GM10248 (cell line): ENCODE measurements around the gene SH3RF1.

Source experiments
- CTCF ChIA-PET: fragments of 300-600 bp; sonication (Branson Sonifier 250); formaldehyde crosslinking; extraction: SDS; loops from one replicate; lab custom pipeline; 2021; ENCODE audit warnings: antibody characterized with exemption; lab: Yijun Ruan, JAX
- POLR2A ChIA-PET: fragments of 350-650 bp; sonication (Branson Sonifier 250); formaldehyde crosslinking; extraction: SDS; loops from one replicate; lab custom pipeline; 2020; ENCODE audit warnings: antibody characterized with exemption; lab: Yijun Ruan, JAX
- DNase-seq: peaks from one replicate; pipeline ENCODE4 v3.0.0; 2012; ENCODE audit errors: extremely low spot score
- TF ChIP-seq, protein P1 (sequence below): IDR thresholded peaks from 2 replicates; pipeline ENCODE4 v1.5.1; 2012; ENCODE audit warnings: mild to moderate bottlenecking, low read depth; ENCODE audit errors: extremely low read depth, missing control alignments, control extremely low read depth

The SH3RF1 gene

DNA sequence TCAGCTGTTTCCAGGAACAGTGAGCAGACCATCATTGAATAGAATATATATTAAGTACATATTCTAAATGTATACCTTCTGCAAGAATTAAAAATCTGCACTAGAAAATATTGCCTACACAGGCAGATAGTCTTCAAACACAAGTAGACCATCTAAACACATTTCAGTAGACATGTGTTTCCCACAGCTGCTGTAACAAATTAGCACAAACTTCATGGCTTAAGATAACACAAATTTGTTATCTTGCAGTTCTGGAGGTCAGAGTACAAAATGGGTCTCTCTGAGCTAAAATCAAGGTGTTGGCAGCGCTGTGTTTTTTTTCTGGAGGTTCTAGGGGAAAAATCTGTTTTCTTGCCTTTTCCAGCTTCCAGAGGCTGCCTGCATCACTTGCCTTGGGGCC lies 42.7 kb downstream of the SH3RF1 start:
- ChIA-PET POLR2A (no interaction called here), CTCF (interaction anchor here (1.0 to 1.2 kb wide), 3 partner anchors 10 to 17 kb away, joined by 3 to 5 read pairs (median 3); no protein-coding TSS in a partner anchor)
- no peak for DNase-seq
- TF ChIP-seq, protein P1, sequence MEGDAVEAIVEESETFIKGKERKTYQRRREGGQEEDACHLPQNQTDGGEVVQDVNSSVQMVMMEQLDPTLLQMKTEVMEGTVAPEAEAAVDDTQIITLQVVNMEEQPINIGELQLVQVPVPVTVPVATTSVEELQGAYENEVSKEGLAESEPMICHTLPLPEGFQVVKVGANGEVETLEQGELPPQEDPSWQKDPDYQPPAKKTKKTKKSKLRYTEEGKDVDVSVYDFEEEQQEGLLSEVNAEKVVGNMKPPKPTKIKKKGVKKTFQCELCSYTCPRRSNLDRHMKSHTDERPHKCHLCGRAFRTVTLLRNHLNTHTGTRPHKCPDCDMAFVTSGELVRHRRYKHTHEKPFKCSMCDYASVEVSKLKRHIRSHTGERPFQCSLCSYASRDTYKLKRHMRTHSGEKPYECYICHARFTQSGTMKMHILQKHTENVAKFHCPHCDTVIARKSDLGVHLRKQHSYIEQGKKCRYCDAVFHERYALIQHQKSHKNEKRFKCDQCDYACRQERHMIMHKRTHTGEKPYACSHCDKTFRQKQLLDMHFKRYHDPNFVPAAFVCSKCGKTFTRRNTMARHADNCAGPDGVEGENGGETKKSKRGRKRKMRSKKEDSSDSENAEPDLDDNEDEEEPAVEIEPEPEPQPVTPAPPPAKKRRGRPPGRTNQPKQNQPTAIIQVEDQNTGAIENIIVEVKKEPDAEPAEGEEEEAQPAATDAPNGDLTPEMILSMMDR = no peak

DNA sequence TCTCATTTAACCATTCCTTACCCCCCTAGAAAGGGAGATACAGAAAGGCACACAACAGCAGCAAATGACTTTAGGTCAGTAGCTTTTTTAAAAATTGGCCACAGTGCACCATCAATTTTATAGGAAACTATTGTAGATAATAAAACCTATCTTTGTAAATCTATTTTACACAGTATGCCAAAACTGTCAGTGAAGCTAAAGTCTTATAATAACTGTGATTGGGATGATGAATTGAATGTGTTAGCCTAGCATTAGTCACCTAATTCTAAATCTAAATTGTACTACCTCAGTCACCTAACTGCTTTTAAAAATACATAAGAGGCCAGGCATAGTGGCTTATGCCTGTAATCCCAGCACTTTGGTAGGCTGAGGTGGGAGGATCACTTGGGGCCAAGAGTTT lies 44.2 kb downstream of the SH3RF1 start:
- DNase-seq = no peak
- TF ChIP-seq, protein P1 = no peak
- ChIA-PET POLR2A (no interaction called here), CTCF (interaction anchor here (1.2 kb wide), 1 partner anchor 9 kb away, joined by 4 read pairs; no protein-coding TSS in a partner anchor)

GRCh38 chr4:169225812-169226211 lies 44.9 kb downstream of the SH3RF1 start:
- TF ChIP-seq, protein P1 = no peak
- ChIA-PET CTCF (interaction anchor here (0.8 to 2.1 kb wide), 6 partner anchors 8 to 44 kb away, joined by 3 to 9 read pairs (median 4); partner anchors contain the start of gene SH3RF1), POLR2A (no interaction called here)
- DNase-seq = no peak

- CTCF ChIA-PET = interaction anchor here (0.8 to 2.1 kb wide), 6 partner anchors 13 to 52 kb away, joined by 3 to 9 read pairs (median 4); partner anchors contain the start of gene SH3RF1
- POLR2A ChIA-PET = no interaction called here
- TF ChIP-seq, protein P1 = no peak
- no peak for DNase-seq
These were observed 45.6 kb downstream of the SH3RF1 start for GRCh38 chr4:169225058-169225751.

DNA sequence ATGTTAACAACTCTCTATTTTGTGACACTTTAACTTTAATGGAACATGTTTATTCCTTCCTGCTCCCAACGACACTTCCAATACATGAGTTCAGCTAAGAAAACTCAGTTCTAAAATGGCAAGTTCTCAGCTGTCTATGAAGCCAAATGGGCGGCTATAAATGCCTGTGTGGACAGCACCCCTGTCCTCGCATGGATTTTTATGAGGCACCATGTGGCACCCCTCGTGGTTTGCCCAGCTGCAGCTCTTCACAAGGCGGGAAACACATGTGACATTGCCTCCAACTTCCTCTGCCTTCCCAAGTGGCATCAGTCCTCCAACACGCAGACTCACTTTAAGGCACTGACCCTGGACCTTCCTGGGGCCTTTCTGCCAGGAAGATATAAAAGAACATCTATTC lies 48.0 kb downstream of the SH3RF1 start:
- no peak for DNase-seq
- POLR2A ChIA-PET = no interaction called here
- CTCF ChIA-PET = interaction anchor here (1.5 kb wide), 1 partner anchor 15 kb away, joined by 4 read pairs; no protein-coding TSS in a partner anchor
- TF ChIP-seq, protein P1 = no peak

- no peak for DNase-seq
- TF ChIP-seq, protein P1 = no peak
- ChIA-PET POLR2A (no interaction called here), CTCF (interaction anchor here (1.5 kb wide), 1 partner anchor 16 kb away, joined by 4 read pairs; no protein-coding TSS in a partner anchor)
These were observed 49.1 kb downstream of the SH3RF1 start for GRCh38 chr4:169221662-169222061.
